Loucy (cell line): ENCODE measurements around the gene DUSP11.
"Not testable (repeated sequence)": the region's sequence is repeated elsewhere in the genome, so short reads cannot be mapped to it uniquely, and the experiment has no call there.

ENCODE experiments used
- H2AFZ ChIP-seq: fragments of 200-600 bp; sonication (generic); 2 replicates; pipeline ENCODE4 v1.6.0; 2016; ENCODE audit warnings: antibody characterized with exemption, mild to moderate bottlenecking, low read length, moderate library complexity
- H3F3A ChIP-seq: fragments of 200-600 bp; 2 replicates; pipeline ENCODE4 v1.6.0; 2016; ENCODE audit warnings: antibody characterized with exemption, low read depth, mild to moderate bottlenecking
- H3K27me3 ChIP-seq: fragments of 200-600 bp; sonication (generic); 2 replicates; pipeline ENCODE4 v1.6.1; 2014; ENCODE audit warnings: low read length, mild to moderate bottlenecking; ENCODE audit not compliant: insufficient read depth, poor library complexity, severe bottlenecking
- H3K36me3 ChIP-seq: fragments of 200-600 bp; sonication (generic); 2 replicates; pipeline ENCODE4 v1.6.1; 2016; ENCODE audit warnings: low read length; ENCODE audit not compliant: insufficient read depth
- H3K4me1 ChIP-seq: fragments of 200-600 bp; sonication (generic); 2 replicates; pipeline ENCODE4 v1.5.1; 2014; ENCODE audit warnings: low read length, mild to moderate bottlenecking; ENCODE audit not compliant: insufficient read depth, poor library complexity, severe bottlenecking
- H3K4me2 ChIP-seq: fragments of 200-600 bp; sonication (generic); 2 replicates; pipeline ENCODE4 v1.6.0; 2014; ENCODE audit warnings: antibody characterized with exemption, low read length, low read depth, mild to moderate bottlenecking; ENCODE audit not compliant: poor library complexity, severe bottlenecking
- H3K4me3 ChIP-seq: fragments of 200-600 bp; sonication (generic); 2 replicates; pipeline ENCODE4 v1.5.1; 2014; ENCODE audit warnings: low read length, mild to moderate bottlenecking, mixed read lengths; ENCODE audit not compliant: poor library complexity, severe bottlenecking
- H3K79me2 ChIP-seq: fragments of 200-600 bp; sonication (generic); 2 replicates; pipeline ENCODE4 v1.6.1; 2014; ENCODE audit warnings: low read length; ENCODE audit not compliant: insufficient read depth
- H3K9ac ChIP-seq: fragments of 200-600 bp; sonication (generic); 2 replicates; pipeline ENCODE4 v1.6.0; 2014; ENCODE audit warnings: mild to moderate bottlenecking, low read depth, low read length, moderate library complexity; ENCODE audit not compliant: poor library complexity, severe bottlenecking
- H3K9me2 ChIP-seq: fragments of 200-600 bp; sonication (generic); replicated peaks from 2 replicates; pipeline ENCODE4 v1.6.1; 2016; ENCODE audit warnings: low read depth, low read length, mixed read lengths
- H3K9me3 ChIP-seq: fragments of 200-600 bp; sonication (generic); 2 replicates; pipeline ENCODE4 v1.6.1; 2014; ENCODE audit warnings: mild to moderate bottlenecking, antibody characterized with exemption, low read length, low read depth; ENCODE audit not compliant: insufficient read depth
- H4K20me1 ChIP-seq: fragments of 200-600 bp; sonication (generic); 2 replicates; pipeline ENCODE4 v1.6.0; 2014; ENCODE audit warnings: antibody characterized with exemption, low read length, mild to moderate bottlenecking; ENCODE audit not compliant: insufficient read depth, poor library complexity, severe bottlenecking
- CTCF ChIP-seq: fragments of 200-600 bp; sonication (generic); conservative IDR thresholded peaks from 2 replicates; pipeline ENCODE4 v1.5.1; 2014; ENCODE audit warnings: mild to moderate bottlenecking, antibody characterized with exemption, low read length
- EZH2phosphoT487 ChIP-seq: fragments of 200-600 bp; IDR thresholded peaks from 2 replicates; pipeline ENCODE4 v1.6.1; 2018; ENCODE audit warnings: antibody characterized with exemption, mild to moderate bottlenecking, moderate library complexity, borderline replicate concordance

The DUSP11 gene

DNA sequence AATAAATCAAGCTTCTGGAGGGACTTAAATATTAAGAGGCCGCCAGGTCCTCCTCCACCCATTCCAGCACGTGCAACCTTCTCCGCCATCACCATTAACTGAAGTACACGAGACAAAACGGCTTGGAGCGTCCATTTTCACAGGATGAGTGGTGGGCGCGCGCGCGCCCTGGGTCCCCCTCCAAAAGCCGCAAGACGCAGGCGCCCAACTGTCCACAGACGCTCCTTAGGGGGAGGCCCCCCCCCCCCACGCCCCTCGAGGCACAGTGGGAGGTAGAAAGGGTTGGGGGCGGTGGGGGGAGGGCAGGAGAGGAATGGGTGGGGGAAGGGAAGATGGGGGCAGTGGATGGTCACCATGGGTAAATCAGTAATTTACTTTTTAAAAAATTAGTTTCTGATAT, 38.4 kb upstream of the DUSP11 start:
- Histone ChIP-seq H3K27me3 (no peaks in the 10 kb centered on the region), H3K36me3 (no peaks in the 10 kb centered on the region), H3K9ac (no peak overlapping the region), H3F3A (no peaks in the 10 kb centered on the region), H2AFZ (no peak overlapping the region), H3K79me2 (no peaks in the 10 kb centered on the region), H3K4me1 (no peaks in the 10 kb centered on the region), H3K9me3 (no peaks in the 10 kb centered on the region), H4K20me1 (no peaks in the 10 kb centered on the region), H3K4me2 (no peak overlapping the region), H3K4me3 (no peak overlapping the region), H3K9me2 (no peaks in the 10 kb centered on the region)
- no peak for TF ChIP-seq CTCF
- no peak for TF ChIP-seq EZH2phosphoT487

DNA sequence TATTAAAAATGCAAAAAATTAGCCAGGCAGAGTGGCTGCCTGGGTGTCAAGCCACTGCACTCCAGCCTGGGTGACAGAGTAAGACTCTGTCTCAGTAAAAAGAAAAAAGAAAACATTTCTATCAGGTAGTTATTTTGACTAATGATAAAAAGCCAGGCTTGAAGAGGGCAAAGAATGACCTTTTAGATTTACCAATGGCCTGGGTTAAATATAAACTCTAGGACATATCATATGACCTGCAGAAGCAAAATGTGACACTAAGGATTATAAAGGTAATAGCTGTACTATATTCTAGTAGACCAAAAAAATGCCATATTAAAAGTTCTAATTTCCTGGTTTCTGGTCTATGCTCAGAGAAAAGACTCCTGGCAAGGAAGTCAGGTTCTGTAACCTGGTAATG, 32.7 kb upstream of the DUSP11 start:
- H3K4me1 ChIP-seq, result no peaks in the 10 kb centered on the region
- H3K27me3 ChIP-seq, result no peaks in the 10 kb centered on the region
- H3K36me3 ChIP-seq, result no peaks in the 10 kb centered on the region
- H3K9me2 ChIP-seq, result no peaks in the 10 kb centered on the region
- peak overlapping the region; percentile 2; the same call in 1 of the 2 replicates for H2AFZ ChIP-seq
- no peaks in the 10 kb centered on the region for H3K79me2 ChIP-seq
- H4K20me1 ChIP-seq, result no peaks in the 10 kb centered on the region
- TF ChIP-seq CTCF (no peak), EZH2phosphoT487 (no peak)
- H3K9me3 ChIP-seq, result no peaks in the 10 kb centered on the region
- no peak overlapping the region for H3K4me2 ChIP-seq
- H3K4me3 ChIP-seq, result no peak overlapping the region
- no peak overlapping the region for H3K9ac ChIP-seq
- no peaks in the 10 kb centered on the region for H3F3A ChIP-seq

- H3K4me3 ChIP-seq, result no peak overlapping the region
Observed at GRCh38 chr2:73811878-73812277, 32.0 kb upstream of the DUSP11 start.

GRCh38 chr2:73783883-73784282, 4.0 kb upstream of the DUSP11 start, which contains the start of gene C2orf78:
TSS of gene C2orf78 (plus strand) at chr2:73784183. CDS start at chr2:73784310, 127 bp downstream.
- not testable (repeated sequence) for H3K36me3 ChIP-seq, H3K4me2 ChIP-seq, H3K4me1 ChIP-seq, H4K20me1 ChIP-seq, H3K9me3 ChIP-seq, H3K9me2 ChIP-seq, H3F3A ChIP-seq, H3K4me3 ChIP-seq, H3K27me3 ChIP-seq, H3K9ac ChIP-seq, H3K79me2 ChIP-seq
- 0 out of 2 replicates have a peak within 1 kb of the TSS, but pooled peaks have one; percentile 1 for H2AFZ ChIP-seq

More at GRCh38 chr2:73811878-73812277, 32.0 kb upstream of the DUSP11 start:
- no peak overlapping the region for H3K9ac ChIP-seq
- no peaks in the 10 kb centered on the region for H3K9me2 ChIP-seq
- H3K4me2 ChIP-seq, result no peak overlapping the region
- H3F3A ChIP-seq, result no peaks in the 10 kb centered on the region
- H2AFZ ChIP-seq, result no peak overlapping the region
- no peaks in the 10 kb centered on the region for H3K79me2 ChIP-seq
- no peaks in the 10 kb centered on the region for H4K20me1 ChIP-seq
- no peaks in the 10 kb centered on the region for H3K27me3 ChIP-seq
- TF ChIP-seq CTCF, result no peak
- TF ChIP-seq EZH2phosphoT487, result no peak
- no peaks in the 10 kb centered on the region for H3K36me3 ChIP-seq
- H3K4me1 ChIP-seq, result no peaks in the 10 kb centered on the region
- H3K9me3 ChIP-seq, result no peaks in the 10 kb centered on the region

GRCh38 chr2:73783402-73783801, 3.5 kb upstream of the DUSP11 start:
- H3K9ac ChIP-seq, H3K9me2 ChIP-seq, H3K36me3 ChIP-seq, H3K4me1 ChIP-seq, H3F3A ChIP-seq, H2AFZ ChIP-seq, H3K9me3 ChIP-seq, H4K20me1 ChIP-seq, H3K4me3 ChIP-seq, H3K27me3 ChIP-seq, H3K4me2 ChIP-seq: not testable (repeated sequence)
- peaks cover 13% of the 10 kb centered on the region for H3K79me2 ChIP-seq
